GM12878 (cell line): ENCODE results near the gene ERAL1. TPM values are rescaled to one million over a fixed set of nuclear protein-coding genes. Genes with fewer than 3 reads are reported as not detected.

Experiments
- BHLHE40 ChIP-seq, 2 experiments: fragments of 450-650 bp in 1 of 2; IDR thresholded peaks; 2 replicates each; pipeline ENCODE4 v1.6.1; 2011 to 2017; ENCODE audit warnings: low read depth in 2 of 2, borderline replicate concordance in 1 of 2, improper control_type of control experiment in 1 of 2, low read length in 1 of 2, mild to moderate bottlenecking in 1 of 2
- CEBPZ ChIP-seq: fragments of 150-350 bp; IDR thresholded peaks from 2 replicates; pipeline ENCODE4 v1.6.1; 2016; ENCODE audit warnings: low read depth, low read length
- CHD1 ChIP-seq: IDR thresholded peaks from 2 replicates; pipeline ENCODE4 v1.6.1; 2012; ENCODE audit warnings: low read depth, low read length, improper control_type of control experiment
- CREM ChIP-seq: IDR thresholded peaks from 2 replicates; pipeline ENCODE4 v1.6.1; 2014; ENCODE audit warnings: antibody characterized with exemption, low read depth
- CTCF ChIP-seq, 3 experiments: IDR thresholded peaks in 2 of 3; conservative IDR thresholded peaks in 1 of 3; 2 replicates each; pipeline ENCODE4 v1.5.1; 2011; ENCODE audit warnings: low read depth in 3 of 3, low read length in 3 of 3, mild to moderate bottlenecking in 3 of 3, control low read depth in 2 of 3, moderate library complexity in 2 of 3, inconsistent platforms in 1 of 3, mixed read lengths in 1 of 3; ENCODE audit not compliant: control insufficient read depth in 2 of 3, insufficient read depth in 1 of 3; ENCODE audit errors: extremely low read depth in 1 of 3
- E2F4 ChIP-seq: IDR thresholded peaks from 2 replicates; pipeline ENCODE4 v1.6.1; 2012; ENCODE audit warnings: low read depth, low read length, improper control_type of control experiment
- HCFC1 ChIP-seq: fragments of 150-350 bp; IDR thresholded peaks from 2 replicates; pipeline ENCODE4 v1.6.1; 2014; ENCODE audit warnings: low read length
- HDAC6 ChIP-seq: fragments of 200-600 bp; sonication (generic); IDR thresholded peaks from one replicate; pipeline ENCODE4 v1.8.0; 2017; ENCODE audit warnings: antibody characterized with exemption; ENCODE audit not compliant: unreplicated experiment
- HDGF ChIP-seq: fragments of 450-650 bp; IDR thresholded peaks from 2 replicates; pipeline ENCODE4 v1.6.1; 2016; ENCODE audit warnings: antibody characterized with exemption
- HSF1 ChIP-seq: fragments of 150-350 bp; IDR thresholded peaks from 2 replicates; pipeline ENCODE4 v1.6.1; 2014; ENCODE audit warnings: mild to moderate bottlenecking, low read depth, low read length
- NRF1 ChIP-seq: conservative IDR thresholded peaks from 2 replicates; pipeline ENCODE4 v1.6.1; 2011; ENCODE audit warnings: mild to moderate bottlenecking, low read depth, low read length, improper control_type of control experiment
- POLR2AphosphoS2 ChIP-seq: IDR thresholded peaks from 2 replicates; pipeline ENCODE4 v1.6.1; 2011; ENCODE audit warnings: low read depth, mild to moderate bottlenecking, low read length, improper control_type of control experiment, moderate library complexity
- SIN3A ChIP-seq: IDR thresholded peaks from 2 replicates; pipeline ENCODE4 v1.6.1; 2012; ENCODE audit warnings: low read depth, low read length, improper control_type of control experiment
- SMAD5 ChIP-seq: IDR thresholded peaks from 2 replicates; pipeline ENCODE4 v1.6.1; 2016; ENCODE audit warnings: antibody characterized with exemption, low read depth
- TAF1 ChIP-seq: IDR thresholded peaks from 2 replicates; pipeline ENCODE4 v1.6.1; 2011; ENCODE audit warnings: mild to moderate bottlenecking, low read depth, low read length, borderline replicate concordance
- YBX1 ChIP-seq: fragments of 450-650 bp; IDR thresholded peaks from 2 replicates; pipeline ENCODE4 v1.6.1; 2016; ENCODE audit warnings: antibody characterized with exemption
- polyA plus RNA-seq, 11 experiments: library from polyadenylated mRNA; depleted of rRNA in 4 of 11; unstranded in 6 of 11; stranded (reverse) in 5 of 11; fragments of >200 nt; fragmentation: Nextera tagmentation in 4 of 11; fragmentation: Illumina TruSeq in 1 of 11; extraction: Ambion mirVana in 4 of 11; extraction: Trizol in 1 of 11; gene quantifications; 1 replicate in 1 of 11; 2 replicates in 10 of 11; pipeline versions ENCODE4 v1.2.1 to v1.2.3, GENCODE V29; 2011 to 2016; ENCODE audit warnings: inconsistent platforms in 2 of 11, missing spikeins in 2 of 11, low read depth in 1 of 11
- total RNA-seq, 4 experiments: library from RNA; depleted of rRNA in 3 of 4; stranded (reverse); fragments of >200 nt in 3 of 4; fragmentation: Illumina TruSeq in 1 of 4; extraction: Trizol in 1 of 4; gene quantifications; 2 replicates each; pipeline versions ENCODE4 v1.2.1 to v1.2.3, GENCODE V29; 2013 to 2021
- TF ChIP-seq, protein P1 (sequence below): fragments of 450-650 bp; IDR thresholded peaks from 2 replicates; pipeline ENCODE4 v1.6.1; 2017; ENCODE audit warnings: mild to moderate bottlenecking, moderate library complexity

Gene ERAL1
- total and polyA plus RNA-seq, 10 of the 15 experiments (the other 5 are each of a cell fraction or from before 2014, with no cell fraction given) = 27.7 to 175 (median 104) TPM

GRCh38 chr17:28842282-28843012, 12.4 kb upstream of the ERAL1 start, which contains the start of gene FAM222B (continued):
- TF ChIP-seq CREM (peak; percentile 18; the same call in 1 of the 2 replicates), CEBPZ (no peak), NRF1 (peak; percentile 98), HDGF (peak; percentile 81), CHD1 (no peak), HSF1 (no peak), E2F4 (no peak), HCFC1 (0 out of 2 replicates have a peak, but pooled peaks have one; percentile 26), HDAC6 (no peak), YBX1 (no peak), BHLHE40 (IDR thresholded peaks at IDR 0.05; ENCODE audit: borderline replicate concordance in 1 of 2, low read depth in 2 of 2, low read length in 1 of 2) (peak; percentile 20 to 57; a peak in 1 of 4 replicates), POLR2AphosphoS2 (0 out of 2 replicates have a peak, but pooled peaks have one; percentile 28), SIN3A (peak; percentile 67; the same call in 1 of the 2 replicates), TAF1 (no peak), CTCF (IDR thresholded peaks at IDR 0.05 in 2 of 3, conservative IDR thresholded peaks at IDR 0.05 in 1 of 3; ENCODE audit: control insufficient read depth in 2 of 3, extremely low read depth in 1 of 3, insufficient read depth in 1 of 3, low read depth in 3 of 3, low read length in 3 of 3) (0 out of 6 replicates have a peak, but pooled peaks of 1 of the 3 experiments have one; percentile 1), SMAD5 (peak; percentile 82; the same call in 1 of the 2 replicates)
- TF ChIP-seq, protein P1, sequence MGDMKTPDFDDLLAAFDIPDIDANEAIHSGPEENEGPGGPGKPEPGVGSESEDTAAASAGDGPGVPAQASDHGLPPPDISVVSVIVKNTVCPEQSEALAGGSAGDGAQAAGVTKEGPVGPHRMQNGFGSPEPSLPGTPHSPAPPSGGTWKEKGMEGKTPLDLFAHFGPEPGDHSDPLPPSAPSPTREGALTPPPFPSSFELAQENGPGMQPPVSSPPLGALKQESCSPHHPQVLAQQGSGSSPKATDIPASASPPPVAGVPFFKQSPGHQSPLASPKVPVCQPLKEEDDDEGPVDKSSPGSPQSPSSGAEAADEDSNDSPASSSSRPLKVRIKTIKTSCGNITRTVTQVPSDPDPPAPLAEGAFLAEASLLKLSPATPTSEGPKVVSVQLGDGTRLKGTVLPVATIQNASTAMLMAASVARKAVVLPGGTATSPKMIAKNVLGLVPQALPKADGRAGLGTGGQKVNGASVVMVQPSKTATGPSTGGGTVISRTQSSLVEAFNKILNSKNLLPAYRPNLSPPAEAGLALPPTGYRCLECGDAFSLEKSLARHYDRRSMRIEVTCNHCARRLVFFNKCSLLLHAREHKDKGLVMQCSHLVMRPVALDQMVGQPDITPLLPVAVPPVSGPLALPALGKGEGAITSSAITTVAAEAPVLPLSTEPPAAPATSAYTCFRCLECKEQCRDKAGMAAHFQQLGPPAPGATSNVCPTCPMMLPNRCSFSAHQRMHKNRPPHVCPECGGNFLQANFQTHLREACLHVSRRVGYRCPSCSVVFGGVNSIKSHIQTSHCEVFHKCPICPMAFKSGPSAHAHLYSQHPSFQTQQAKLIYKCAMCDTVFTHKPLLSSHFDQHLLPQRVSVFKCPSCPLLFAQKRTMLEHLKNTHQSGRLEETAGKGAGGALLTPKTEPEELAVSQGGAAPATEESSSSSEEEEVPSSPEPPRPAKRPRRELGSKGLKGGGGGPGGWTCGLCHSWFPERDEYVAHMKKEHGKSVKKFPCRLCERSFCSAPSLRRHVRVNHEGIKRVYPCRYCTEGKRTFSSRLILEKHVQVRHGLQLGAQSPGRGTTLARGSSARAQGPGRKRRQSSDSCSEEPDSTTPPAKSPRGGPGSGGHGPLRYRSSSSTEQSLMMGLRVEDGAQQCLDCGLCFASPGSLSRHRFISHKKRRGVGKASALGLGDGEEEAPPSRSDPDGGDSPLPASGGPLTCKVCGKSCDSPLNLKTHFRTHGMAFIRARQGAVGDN = peak; percentile 62
